Astrocyte of the cerebellum (primary cell): Measurements from ENCODE around the gene PODXL.

Experiments used
- DNase-seq: peaks from one replicate; pipeline ENCODE4 v3.0.0-alpha.2; 2011; ENCODE audit warnings: low read depth
- H3K4me3 ChIP-seq: 2 replicates; pipeline ENCODE4 v1.5.1; 2011; ENCODE audit warnings: mild to moderate bottlenecking, low read depth, low read length, moderate library complexity
- in situ Hi-C: cut with HindIII; loops from 2 replicates; pipeline ENCODE4 v1.10.0; 2017; ENCODE audit warnings: low sequenced_read_pairs
- TF ChIP-seq, protein P1 (sequence below): IDR thresholded peaks from 2 replicates; pipeline ENCODE4 v1.5.1; 2012; ENCODE audit warnings: low read length, low read depth, moderate library complexity, mild to moderate bottlenecking; ENCODE audit errors: missing control alignments

Gene PODXL

GRCh38 chr7:131556053-131556908 is at the start of gene PODXL:
Gene PODXL (minus strand): TSS chr7:131556628. CDS start chr7:131556359, 269 bp downstream.
- H3K4me3 ChIP-seq, result peak within 1 kb of the TSS; percentile 41
- TF ChIP-seq, protein P1, sequence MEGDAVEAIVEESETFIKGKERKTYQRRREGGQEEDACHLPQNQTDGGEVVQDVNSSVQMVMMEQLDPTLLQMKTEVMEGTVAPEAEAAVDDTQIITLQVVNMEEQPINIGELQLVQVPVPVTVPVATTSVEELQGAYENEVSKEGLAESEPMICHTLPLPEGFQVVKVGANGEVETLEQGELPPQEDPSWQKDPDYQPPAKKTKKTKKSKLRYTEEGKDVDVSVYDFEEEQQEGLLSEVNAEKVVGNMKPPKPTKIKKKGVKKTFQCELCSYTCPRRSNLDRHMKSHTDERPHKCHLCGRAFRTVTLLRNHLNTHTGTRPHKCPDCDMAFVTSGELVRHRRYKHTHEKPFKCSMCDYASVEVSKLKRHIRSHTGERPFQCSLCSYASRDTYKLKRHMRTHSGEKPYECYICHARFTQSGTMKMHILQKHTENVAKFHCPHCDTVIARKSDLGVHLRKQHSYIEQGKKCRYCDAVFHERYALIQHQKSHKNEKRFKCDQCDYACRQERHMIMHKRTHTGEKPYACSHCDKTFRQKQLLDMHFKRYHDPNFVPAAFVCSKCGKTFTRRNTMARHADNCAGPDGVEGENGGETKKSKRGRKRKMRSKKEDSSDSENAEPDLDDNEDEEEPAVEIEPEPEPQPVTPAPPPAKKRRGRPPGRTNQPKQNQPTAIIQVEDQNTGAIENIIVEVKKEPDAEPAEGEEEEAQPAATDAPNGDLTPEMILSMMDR, result no peak
- no peak for DNase-seq
- in situ Hi-C loops, result no loop called here

DNA sequence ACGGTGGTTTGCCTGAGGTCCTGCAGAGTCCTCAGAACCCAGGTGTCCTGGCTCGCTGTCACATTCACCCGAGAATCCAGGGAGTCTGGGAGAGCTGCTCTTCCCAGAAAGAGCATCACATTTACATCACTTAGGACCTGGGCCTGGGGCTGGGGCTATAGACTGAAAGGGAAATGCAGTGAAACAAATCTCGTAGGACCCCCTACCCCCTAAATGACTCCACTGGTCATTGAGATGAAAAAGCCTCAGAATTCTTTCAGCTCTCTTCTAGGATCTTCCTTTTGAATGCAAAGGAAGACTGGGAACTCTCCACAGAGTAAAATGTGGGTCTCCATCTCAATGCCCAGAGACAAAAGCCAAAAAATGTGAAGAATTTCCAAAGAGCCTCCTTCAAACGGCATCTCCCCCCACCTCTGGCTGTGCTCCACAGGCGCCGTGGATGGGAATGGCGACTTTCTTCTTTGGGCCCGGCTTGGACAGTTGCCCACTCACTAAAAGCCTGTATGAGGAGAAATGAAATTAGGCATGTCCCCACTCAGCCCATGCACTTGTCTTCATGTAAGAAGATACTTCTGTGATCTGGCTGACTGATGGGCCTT is 49.0 kb upstream of the PODXL start:
- DNase-seq, result peak; percentile 28
- TF ChIP-seq, protein P1, result no peak
- in situ Hi-C loops, result no loop called here
- H3K4me3 ChIP-seq, result no peak overlapping the region

DNA sequence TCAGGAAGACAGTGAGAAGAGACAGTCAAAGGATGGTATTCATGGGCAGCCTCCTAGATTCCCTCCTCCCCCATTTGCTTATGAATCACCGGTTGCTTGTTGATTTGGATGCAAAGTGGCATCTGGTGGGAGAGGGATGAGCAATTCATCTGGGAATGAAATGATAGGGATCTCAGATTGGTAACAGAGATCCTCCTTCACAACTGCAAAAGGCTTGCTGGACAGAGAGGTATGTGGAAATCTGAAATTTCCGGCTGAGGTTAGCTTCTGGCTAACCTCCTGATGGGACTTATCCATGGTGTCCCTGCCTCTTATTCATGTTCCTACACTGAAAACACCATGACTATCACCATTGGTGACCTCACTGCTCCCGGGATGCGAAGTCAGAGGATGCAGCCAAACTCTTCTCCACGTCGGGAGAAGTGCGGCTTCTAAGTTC is 48.4 kb upstream of the PODXL start:
- TF ChIP-seq, protein P1, result no peak
- DNase-seq, result no peak
- H3K4me3 ChIP-seq, result no peak overlapping the region
- in situ Hi-C loops, result no loop called here

- DNase-seq, result no peak
- TF ChIP-seq, protein P1, result no peak
- no peak overlapping the region for H3K4me3 ChIP-seq
- in situ Hi-C loops, result no loop called here
Measured at GRCh38 chr7:131603932-131604331, 47.5 kb upstream of the PODXL start.

DNA sequence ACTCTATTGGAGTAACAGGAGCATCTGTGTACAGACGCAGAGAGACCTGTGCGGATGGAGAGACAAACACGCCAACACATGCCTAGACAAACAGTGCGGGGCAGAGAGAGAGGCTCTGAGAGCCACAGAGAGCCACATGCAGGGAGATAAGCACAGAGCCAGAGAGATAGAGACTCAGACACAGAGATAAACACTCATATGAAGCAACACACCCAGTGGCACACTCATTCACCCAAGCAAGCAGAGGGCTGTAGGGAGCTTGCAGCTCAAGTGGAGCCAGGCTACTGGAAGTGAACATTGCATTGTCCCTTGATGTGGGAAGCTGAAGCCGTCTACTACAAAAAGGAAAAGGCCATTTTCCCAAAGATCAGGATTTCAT is 46.6 kb upstream of the PODXL start:
- no peak for DNase-seq
- in situ Hi-C loops, result no loop called here
- no peak overlapping the region for H3K4me3 ChIP-seq
- TF ChIP-seq, protein P1, result no peak

DNA sequence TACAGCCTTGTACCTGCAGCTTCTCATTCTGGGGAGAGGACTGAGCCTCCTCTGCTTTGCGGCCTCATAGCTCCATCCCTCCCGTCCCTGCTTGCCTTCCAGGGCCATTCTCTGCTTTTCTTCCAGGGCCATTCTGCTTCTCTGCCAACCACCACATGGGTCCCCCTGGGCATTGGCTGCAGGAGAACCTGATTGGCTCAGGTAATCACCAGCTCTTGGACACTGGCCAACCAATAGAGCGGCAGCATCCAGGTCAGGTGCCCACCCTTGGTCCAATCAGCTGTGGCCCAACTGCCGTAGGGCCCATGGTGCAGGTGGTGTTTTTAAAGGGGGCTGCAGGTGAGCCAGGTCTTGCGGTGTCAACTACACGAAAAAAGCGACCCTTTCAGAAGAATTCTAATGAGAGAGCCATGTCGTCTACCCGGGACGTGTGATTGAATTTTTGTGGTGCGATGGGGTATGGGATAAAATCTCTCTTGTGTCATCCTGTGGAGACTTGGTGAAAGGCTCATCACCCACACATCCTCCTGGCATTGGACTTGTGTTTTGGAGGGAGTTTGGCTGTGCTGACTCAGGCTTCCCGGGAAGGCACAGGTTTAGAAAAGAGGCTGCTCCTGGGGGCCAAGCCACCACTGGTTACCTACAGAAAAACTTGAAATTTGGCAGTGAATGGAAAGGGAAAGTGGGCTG is 46.0 kb upstream of the PODXL start:
- in situ Hi-C loops, result no loop called here
- no peak for DNase-seq
- TF ChIP-seq, protein P1, result no peak
- H3K4me3 ChIP-seq, result no peak overlapping the region
